ENCODE results near the gene MRPL57.
"Not testable (repeated sequence)": the region's sequence is repeated elsewhere in the genome, so short reads cannot be mapped to it uniquely, and the experiment has no call there.

MRPL57 gene

GRCh38 chr13:21176215-21176981, at the start of gene MRPL57, which contains the start of gene SKA3:
Gene MRPL57 (plus strand): TSS chr13:21176658. CDS start chr13:21176917, 259 bp downstream.
Gene SKA3 (minus strand): TSS chr13:21176552. CDS start chr13:21176477, 75 bp downstream.
- Mint-ChIP-seq H3K27ac (peak within 1 kb of the TSS; percentile 96), H3K9me3 (no peaks in the 10 kb centered on the region), H3K27me3 (ENCODE audit: low read depth) (no peaks in the 10 kb centered on the region)

DNA sequence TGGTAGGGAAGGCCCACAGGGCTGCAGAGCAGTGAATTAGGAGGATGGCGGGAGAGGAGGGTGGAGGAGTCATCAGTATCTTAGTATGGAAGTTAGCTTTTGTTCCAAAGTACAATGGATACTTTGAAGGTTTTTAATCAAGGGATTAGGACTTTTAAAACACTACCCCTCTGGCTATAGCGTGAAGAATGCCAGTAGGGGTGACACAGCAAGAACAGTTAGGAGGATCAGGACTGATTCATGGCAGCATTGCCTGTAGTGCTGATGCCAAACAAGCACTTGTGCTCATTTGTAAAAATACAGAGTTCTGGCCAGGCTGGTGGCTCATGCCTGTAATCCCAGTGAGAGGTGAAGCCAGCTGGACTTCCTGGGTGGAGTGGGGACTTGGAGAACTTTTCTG, 46.3 kb upstream of the MRPL57 start:
- Mint-ChIP-seq H3K27ac (no peak overlapping the region), H3K27me3 (ENCODE audit: low read depth) (peaks cover 17% of the 10 kb centered on the region), H3K9me3 (no peaks in the 10 kb centered on the region), H3K4me3 (no peak overlapping the region), H3K36me3 (ENCODE audit: low read depth) (no peaks in the 10 kb centered on the region), H3K4me1 (ENCODE audit: low read depth) (no peaks in the 10 kb centered on the region)
- DNase-seq (ENCODE audit: low spot score), result no peak

More at GRCh38 chr13:21176215-21176981, at the start of gene MRPL57, which contains the start of gene SKA3:
- H3K4me1 Mint-ChIP-seq (ENCODE audit: low read depth), result peaks cover 25% of the 10 kb centered on the region
- H3K36me3 Mint-ChIP-seq (ENCODE audit: low read depth), result peaks cover 30% of the 10 kb centered on the region
- DNase-seq (ENCODE audit: low spot score), result peak; percentile 94
- peak within 1 kb of the TSS; percentile 99 for H3K4me3 Mint-ChIP-seq

DNA sequence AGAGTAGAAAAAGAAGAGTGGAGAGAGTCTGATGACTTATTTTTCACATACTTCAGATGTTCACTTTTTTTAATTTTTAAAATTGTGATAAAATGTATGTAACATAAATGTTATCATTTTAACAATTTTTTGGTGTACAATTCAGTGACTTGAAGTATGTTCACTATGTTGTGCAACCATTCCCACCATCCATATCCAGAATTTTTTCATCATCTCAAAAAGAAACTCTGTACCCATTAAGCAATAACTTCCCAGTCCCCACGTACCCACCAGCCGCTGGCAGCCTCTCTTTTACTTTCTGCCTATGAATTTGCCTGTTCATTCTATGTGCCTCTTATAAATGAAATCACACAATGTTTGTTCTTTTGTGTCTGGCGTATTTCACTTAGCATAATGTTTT, 43.4 kb upstream of the MRPL57 start:
- H3K4me3 Mint-ChIP-seq, result no peak overlapping the region
- H3K9me3 Mint-ChIP-seq, result no peaks in the 10 kb centered on the region
- H3K27me3 Mint-ChIP-seq (ENCODE audit: low read depth), result peaks cover 22% of the 10 kb centered on the region
- H3K4me1 Mint-ChIP-seq (ENCODE audit: low read depth), result no peaks in the 10 kb centered on the region
- DNase-seq (ENCODE audit: low spot score), result no peak
- no peak overlapping the region for H3K27ac Mint-ChIP-seq
- no peaks in the 10 kb centered on the region for H3K36me3 Mint-ChIP-seq (ENCODE audit: low read depth)

- H3K4me1 Mint-ChIP-seq (ENCODE audit: low read depth), result peaks cover under 1% of the 10 kb centered on the region
- no peak overlapping the region for H3K27ac Mint-ChIP-seq
- no peak for DNase-seq (ENCODE audit: low spot score)
- H3K9me3 Mint-ChIP-seq, result no peaks in the 10 kb centered on the region
- H3K36me3 Mint-ChIP-seq (ENCODE audit: low read depth), result no peaks in the 10 kb centered on the region
- peaks cover 22% of the 10 kb centered on the region for H3K27me3 Mint-ChIP-seq (ENCODE audit: low read depth)
- H3K4me3 Mint-ChIP-seq, result no peak overlapping the region
Measured at GRCh38 chr13:21134475-21134874, 42.0 kb upstream of the MRPL57 start.

- not testable (repeated sequence) for DNase-seq (ENCODE audit: low spot score); H3K36me3 Mint-ChIP-seq (ENCODE audit: low read depth); H3K9me3 Mint-ChIP-seq; H3K27ac Mint-ChIP-seq; H3K4me3 Mint-ChIP-seq; H3K4me1 Mint-ChIP-seq (ENCODE audit: low read depth)
- H3K27me3 Mint-ChIP-seq (ENCODE audit: low read depth), result peaks cover 18% of the 10 kb centered on the region
Measured at GRCh38 chr13:21135833-21136232, 40.6 kb upstream of the MRPL57 start.

GRCh38 chr13:21137696-21138095, 38.8 kb upstream of the MRPL57 start:
- Mint-ChIP-seq H3K36me3 (ENCODE audit: low read depth) (peaks cover 10% of the 10 kb centered on the region), H3K4me3 (no peak overlapping the region), H3K27me3 (ENCODE audit: low read depth) (peaks cover 15% of the 10 kb centered on the region), H3K4me1 (ENCODE audit: low read depth) (peaks cover 8% of the 10 kb centered on the region), H3K27ac (no peak overlapping the region), H3K9me3 (no peaks in the 10 kb centered on the region)
- DNase-seq (ENCODE audit: low spot score), result no peak

DNA sequence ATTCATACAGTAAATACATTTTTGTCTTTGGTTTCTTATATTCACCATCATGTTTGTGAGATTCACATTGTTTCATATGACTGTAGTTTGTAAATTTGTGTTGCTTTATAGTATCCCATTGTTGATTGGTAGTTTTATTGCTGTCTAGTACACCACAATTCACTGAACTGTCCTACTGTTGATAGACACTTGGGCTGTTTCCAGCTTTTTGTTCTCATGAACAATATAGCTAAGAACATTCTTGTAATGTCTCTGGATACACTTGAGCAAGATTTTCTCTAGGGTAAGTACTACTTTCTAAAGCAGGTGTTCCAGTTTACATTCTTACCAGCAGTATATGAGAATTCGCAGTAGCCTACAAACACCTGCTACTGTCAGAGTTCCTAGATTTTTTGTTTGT, 37.9 kb upstream of the MRPL57 start:
- Mint-ChIP-seq H3K9me3 (no peaks in the 10 kb centered on the region), H3K27me3 (ENCODE audit: low read depth) (peaks cover 8% of the 10 kb centered on the region), H3K4me3 (peak overlapping the region; percentile 69), H3K4me1 (ENCODE audit: low read depth) (peaks cover 14% of the 10 kb centered on the region), H3K36me3 (ENCODE audit: low read depth) (peaks cover 19% of the 10 kb centered on the region), H3K27ac (peak overlapping the region; percentile 62)
- DNase-seq (ENCODE audit: low spot score), result no peak

DNA sequence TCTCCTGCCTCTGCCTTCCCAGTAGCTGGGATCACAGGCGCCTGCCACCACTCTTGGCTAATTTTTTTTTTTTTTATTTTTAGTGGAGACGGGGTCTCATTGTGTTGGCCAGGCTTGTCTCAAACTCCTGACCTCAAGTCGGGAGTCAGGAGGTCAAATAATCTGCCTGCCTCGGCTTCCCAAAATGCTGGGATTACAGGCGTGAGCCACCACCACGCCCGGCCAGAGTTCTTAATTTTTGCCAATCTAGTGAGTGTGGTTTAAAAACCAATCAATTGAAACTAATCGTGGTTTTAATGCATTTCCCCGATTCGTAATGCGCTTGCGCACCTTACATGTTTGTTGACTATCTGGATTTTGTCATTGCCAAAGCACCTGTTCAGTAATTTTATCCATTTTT, 37.1 kb upstream of the MRPL57 start:
- peak overlapping the region; percentile 97 for H3K4me3 Mint-ChIP-seq
- H3K27ac Mint-ChIP-seq, result peak overlapping the region; percentile 97
- peaks cover 22% of the 10 kb centered on the region for H3K36me3 Mint-ChIP-seq (ENCODE audit: low read depth)
- no peak for DNase-seq (ENCODE audit: low spot score)
- peaks cover 6% of the 10 kb centered on the region for H3K27me3 Mint-ChIP-seq (ENCODE audit: low read depth)
- H3K4me1 Mint-ChIP-seq (ENCODE audit: low read depth), result peaks cover 18% of the 10 kb centered on the region
- H3K9me3 Mint-ChIP-seq, result no peaks in the 10 kb centered on the region

GRCh38 chr13:21142766-21143165, 33.7 kb upstream of the MRPL57 start:
- H3K27ac Mint-ChIP-seq, result peak overlapping the region; percentile 74
- no peaks in the 10 kb centered on the region for H3K27me3 Mint-ChIP-seq (ENCODE audit: low read depth)
- H3K4me1 Mint-ChIP-seq (ENCODE audit: low read depth), result peaks cover 18% of the 10 kb centered on the region
- H3K9me3 Mint-ChIP-seq, result no peaks in the 10 kb centered on the region
- DNase-seq (ENCODE audit: low spot score), result no peak
- peak overlapping the region; percentile 79 for H3K4me3 Mint-ChIP-seq
- H3K36me3 Mint-ChIP-seq (ENCODE audit: low read depth), result peaks cover 32% of the 10 kb centered on the region

DNA sequence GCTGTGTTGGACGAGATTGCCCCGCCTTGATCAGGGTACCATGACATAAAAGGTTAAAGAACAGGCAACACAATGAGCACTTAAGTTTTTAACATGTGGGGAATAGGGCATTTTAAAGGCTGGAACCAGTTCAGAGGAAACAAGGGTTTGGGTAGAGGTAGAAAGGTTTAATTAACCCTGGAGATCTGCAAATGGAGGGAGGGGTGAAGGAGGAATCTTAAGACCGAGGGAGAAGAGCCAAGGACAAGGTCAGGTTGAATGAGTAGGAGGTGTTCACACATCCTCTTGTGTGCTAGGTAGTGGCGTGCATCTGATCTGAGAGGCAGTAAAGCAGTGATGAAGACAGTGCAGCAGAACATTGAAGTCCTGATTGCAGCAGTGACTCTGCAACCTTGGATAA, 28.6 kb upstream of the MRPL57 start:
- no peak for DNase-seq (ENCODE audit: low spot score)
- H3K4me3 Mint-ChIP-seq, result no peak overlapping the region
- H3K9me3 Mint-ChIP-seq, result no peaks in the 10 kb centered on the region
- H3K27ac Mint-ChIP-seq, result no peak overlapping the region
- no peaks in the 10 kb centered on the region for H3K27me3 Mint-ChIP-seq (ENCODE audit: low read depth)
- peaks cover 23% of the 10 kb centered on the region for H3K36me3 Mint-ChIP-seq (ENCODE audit: low read depth)
- H3K4me1 Mint-ChIP-seq (ENCODE audit: low read depth), result peaks cover 9% of the 10 kb centered on the region

- Mint-ChIP-seq H3K27ac (no peak overlapping the region), H3K4me1 (ENCODE audit: low read depth) (peaks cover 2% of the 10 kb centered on the region), H3K36me3 (ENCODE audit: low read depth) (peaks cover 21% of the 10 kb centered on the region), H3K4me3 (no peak overlapping the region), H3K9me3 (no peaks in the 10 kb centered on the region), H3K27me3 (ENCODE audit: low read depth) (no peaks in the 10 kb centered on the region)
- DNase-seq (ENCODE audit: low spot score), result no peak
Measured at GRCh38 chr13:21148557-21149258, 27.8 kb upstream of the MRPL57 start.

GRCh38 chr13:21149568-21149967, 26.9 kb upstream of the MRPL57 start:
- no peak for DNase-seq (ENCODE audit: low spot score)
- Mint-ChIP-seq H3K4me1 (ENCODE audit: low read depth) (no peaks in the 10 kb centered on the region), H3K36me3 (ENCODE audit: low read depth) (peaks cover 17% of the 10 kb centered on the region), H3K27ac (no peak overlapping the region), H3K27me3 (ENCODE audit: low read depth) (no peaks in the 10 kb centered on the region), H3K9me3 (no peaks in the 10 kb centered on the region), H3K4me3 (no peak overlapping the region)

GRCh38 chr13:21150013-21150412, 26.4 kb upstream of the MRPL57 start:
- no peak for DNase-seq (ENCODE audit: low spot score)
- H3K27ac Mint-ChIP-seq, result no peak overlapping the region
- peaks cover 20% of the 10 kb centered on the region for H3K36me3 Mint-ChIP-seq (ENCODE audit: low read depth)
- no peaks in the 10 kb centered on the region for H3K27me3 Mint-ChIP-seq (ENCODE audit: low read depth)
- no peak overlapping the region for H3K4me3 Mint-ChIP-seq
- no peaks in the 10 kb centered on the region for H3K9me3 Mint-ChIP-seq
- H3K4me1 Mint-ChIP-seq (ENCODE audit: low read depth), result no peaks in the 10 kb centered on the region

- Mint-ChIP-seq H3K27me3 (ENCODE audit: low read depth) (no peaks in the 10 kb centered on the region), H3K4me3 (no peak overlapping the region), H3K9me3 (no peaks in the 10 kb centered on the region), H3K36me3 (ENCODE audit: low read depth) (peaks cover 20% of the 10 kb centered on the region), H3K27ac (no peak overlapping the region), H3K4me1 (ENCODE audit: low read depth) (no peaks in the 10 kb centered on the region)
- DNase-seq (ENCODE audit: low spot score), result no peak
Measured at GRCh38 chr13:21152251-21152899, 24.1 kb upstream of the MRPL57 start.

All from T-helper 2 cell treated with Interferon-gamma antibody and Interleukin-4, amounts not matched to agents 5 μg/mL and 100 μg/mL, for 36 hours (primary cell).